HCT116 (cell line): ENCODE data around the gene SH2D1B. TPM values are rescaled to one million over a fixed set of nuclear protein-coding genes. Genes with fewer than 3 reads are reported as not detected.

Source experiments
- ATAC-seq: fragments of 200-7000 bp; cut with Tn5 transposase; 2 replicates; pipeline ENCODE4 v1.9.1; 2020; ENCODE audit warnings: mild to moderate bottlenecking, moderate library complexity
- BruUV-seq: library from RNA; stranded (reverse); fragments of 400-500 nt; replicated peaks from 2 replicates; lab custom pipeline; 2021; lab: Mats Ljungman, UMichigan
- CTCF ChIA-PET: fragments of 300-600 bp; sonication (Branson Sonifier 250); formaldehyde crosslinking; loops from one replicate; lab custom pipeline; 2021; ENCODE audit warnings: antibody characterized with exemption; lab: Charles Lee
- POLR2A ChIA-PET: fragments of 300-600, 350-600 bp; sonication (Branson Sonifier 250); formaldehyde crosslinking; loops from one replicate; lab custom pipeline; 2021; ENCODE audit warnings: antibody characterized with exemption; lab: Charles Lee
- RAD21 ChIA-PET, 2 experiments: fragments of 300-600 bp; sonication (Branson Sonifier 250); formaldehyde crosslinking; loops; one replicate each; lab custom pipeline; 2023; ENCODE audit warnings: low total read pairs in 2 of 2; ENCODE audit not compliant: uncharacterized antibody in 2 of 2, unreplicated experiment in 2 of 2, low non-redundant PET in 1 of 2; lab: Charles Lee
- DNase-seq: peaks from one replicate; pipeline ENCODE4 v3.0.0-alpha.2; 2010; ENCODE audit warnings: low read depth, low spot score
- H2AFZ ChIP-seq: fragments of 200-600 bp; shearing (Covaris generic), sonication (generic); 2 replicates; pipeline ENCODE4 v1.6.1; 2017; ENCODE audit warnings: low read depth, mixed run types, mixed read lengths, antibody characterized with exemption, low read length; ENCODE audit not compliant: poor library complexity, severe bottlenecking
- H3K27ac ChIP-seq: 2 replicates; pipeline ENCODE4 v1.5.1; 2012; ENCODE audit warnings: low read depth, low read length
- H3K27me3 ChIP-seq: fragments of 200-600 bp; sonication (generic); 2 replicates; pipeline ENCODE4 v1.6.1; 2016; ENCODE audit warnings: mixed run types, low read length, mixed read lengths; ENCODE audit not compliant: insufficient read depth
- H3K36me3 ChIP-seq, 2 experiments: fragments of 200-500 bp in 1 of 2; fragments of 200-600 bp in 1 of 2; sonication (Bioruptor generic) in 1 of 2; sonication (generic) in 1 of 2; 2 replicates each; pipeline versions ENCODE4 v1.5.1 to v1.6.1; 2014 to 2016; ENCODE audit warnings: low read length in 2 of 2, inconsistent platforms in 1 of 2, mixed read lengths in 1 of 2, mixed run types in 1 of 2; ENCODE audit not compliant: insufficient read depth in 2 of 2, control insufficient read depth in 1 of 2
- H3K4me1 ChIP-seq, 2 experiments: fragments of 200-600 bp in 1 of 2; sonication (generic) in 1 of 2; 2 replicates each; pipeline versions ENCODE4 v1.5.1 to v1.6.1; 2012 to 2017; ENCODE audit warnings: low read length in 2 of 2, inconsistent platforms in 1 of 2, mild to moderate bottlenecking in 1 of 2, mixed read lengths in 1 of 2, mixed run types in 1 of 2, moderate library complexity in 1 of 2; ENCODE audit not compliant: insufficient read depth in 2 of 2, control insufficient read depth in 1 of 2
- H3K4me2 ChIP-seq: fragments of 200-600 bp; sonication (generic); 2 replicates; pipeline ENCODE4 v1.6.1; 2017; ENCODE audit warnings: mixed run types, low read length, mixed read lengths
- H3K4me3 ChIP-seq, 2 experiments: fragments of 200-600 bp in 1 of 2; sonication (generic) in 1 of 2; replicated peaks in 1 of 2; 2 replicates each; pipeline ENCODE4 v1.5.1; 2011 to 2016; ENCODE audit warnings: low read length in 2 of 2, control low read depth in 1 of 2, low read depth in 1 of 2, mild to moderate bottlenecking in 1 of 2, mixed read lengths in 1 of 2, mixed run types in 1 of 2
- H3K79me2 ChIP-seq: fragments of 200-600 bp; sonication (generic); 2 replicates; pipeline ENCODE4 v1.6.1; 2017; ENCODE audit warnings: mild to moderate bottlenecking, mixed run types, low read length, moderate library complexity, mixed read lengths; ENCODE audit not compliant: insufficient read depth
- H3K9ac ChIP-seq: fragments of 200-600 bp; sonication (generic); 2 replicates; pipeline ENCODE4 v1.6.1; 2016; ENCODE audit warnings: low read length, mixed read lengths
- H3K9me2 ChIP-seq: fragments of 200-600 bp; sonication (generic), shearing (Covaris generic); 2 replicates; pipeline ENCODE4 v1.6.1; 2017; ENCODE audit warnings: mixed run types, mild to moderate bottlenecking, moderate library complexity; ENCODE audit not compliant: insufficient read depth
- H3K9me3 ChIP-seq, 2 experiments: fragments of 200-500 bp in 1 of 2; fragments of 200-600 bp in 1 of 2; sonication (Bioruptor generic) in 1 of 2; sonication (generic) in 1 of 2; 2 replicates each; pipeline ENCODE4 v1.6.1; 2014 to 2017; ENCODE audit warnings: low read length in 2 of 2, mixed read lengths in 2 of 2, inconsistent platforms in 1 of 2, low read depth in 1 of 2, mild to moderate bottlenecking in 1 of 2, mixed run types in 1 of 2, moderate library complexity in 1 of 2; ENCODE audit not compliant: control insufficient read depth in 1 of 2, insufficient read depth in 1 of 2
- H4K20me1 ChIP-seq: fragments of 200-600 bp; sonication (generic), shearing (Covaris generic); 2 replicates; pipeline ENCODE4 v1.6.1; 2017; ENCODE audit warnings: mixed run types, mild to moderate bottlenecking, moderate library complexity; ENCODE audit not compliant: insufficient read depth
- CBX3 ChIP-seq: IDR thresholded peaks from 2 replicates; pipeline ENCODE4 v1.6.1; 2012; ENCODE audit warnings: low read depth
- CEBPB ChIP-seq: IDR thresholded peaks from 2 replicates; pipeline ENCODE4 v1.6.1; 2012; ENCODE audit warnings: low read depth
- EGR1 ChIP-seq: IDR thresholded peaks from 2 replicates; pipeline ENCODE4 v1.6.1; 2012; ENCODE audit warnings: low read depth
- ELF1 ChIP-seq: IDR thresholded peaks from 2 replicates; pipeline ENCODE4 v1.6.1; 2012; ENCODE audit warnings: low read depth, borderline replicate concordance
- EZH2 ChIP-seq: fragments of 200-600 bp; sonication (generic); IDR thresholded peaks from 2 replicates; pipeline ENCODE4 v1.6.1; 2017; ENCODE audit warnings: antibody characterized with exemption, mixed run types
- EZH2phosphoT487 ChIP-seq: fragments of 200-600 bp; IDR thresholded peaks from 2 replicates; pipeline ENCODE4 v1.6.1; 2018; ENCODE audit warnings: antibody characterized with exemption, borderline replicate concordance
- FOSL1 ChIP-seq: IDR thresholded peaks from 2 replicates; pipeline ENCODE4 v1.6.1; 2012; ENCODE audit warnings: low read depth
- JUND ChIP-seq: IDR thresholded peaks from 2 replicates; pipeline ENCODE4 v1.6.1; 2012
- POLR2A ChIP-seq: IDR thresholded peaks from 2 replicates; pipeline ENCODE4 v1.7.0; 2011; ENCODE audit warnings: borderline replicate concordance; ENCODE audit not compliant: insufficient read depth, insufficient read length; ENCODE audit errors: extremely low read depth
- POLR2AphosphoS5 ChIP-seq: IDR thresholded peaks from 2 replicates; pipeline ENCODE4 v1.6.1; 2011; ENCODE audit warnings: mild to moderate bottlenecking, low read depth, low read length, moderate library complexity
- RAD21 ChIP-seq: IDR thresholded peaks from 2 replicates; pipeline ENCODE4 v1.6.1; 2012; ENCODE audit warnings: low read depth, mild to moderate bottlenecking
- SIN3A ChIP-seq: IDR thresholded peaks from 2 replicates; pipeline ENCODE4 v1.6.1; 2012; ENCODE audit warnings: low read depth
- SRF ChIP-seq: IDR thresholded peaks from 2 replicates; pipeline ENCODE4 v1.6.1; 2012; ENCODE audit warnings: low read depth
- YY1 ChIP-seq: IDR thresholded peaks from 2 replicates; pipeline ENCODE4 v1.6.1; 2011; ENCODE audit warnings: low read length, low read depth, moderate library complexity, mild to moderate bottlenecking; ENCODE audit not compliant: insufficient replicate concordance; ENCODE audit errors: extremely low read depth
- ZBTB33 ChIP-seq: IDR thresholded peaks from 2 replicates; pipeline ENCODE4 v1.6.1; 2011; ENCODE audit warnings: mild to moderate bottlenecking, low read length, moderate library complexity; ENCODE audit not compliant: insufficient replicate concordance; ENCODE audit errors: extremely low read depth
- ZFX ChIP-seq: fragments of 450-650 bp; IDR thresholded peaks from 2 replicates; pipeline ENCODE4 v1.6.1; 2017
- ZNF274 ChIP-seq: fragments of 200-500 bp; sonication (Bioruptor generic); IDR thresholded peaks from 2 replicates; pipeline ENCODE4 v1.6.1; 2014; ENCODE audit warnings: mild to moderate bottlenecking, low read depth, low read length, inconsistent platforms
- intact Hi-C: fragments of 100-400 bp; cut with micrococcal nuclease; formaldehyde crosslinking; loops from 2 replicates; pipeline ENCODE4 v1.10.0; 2022
- total RNA-seq: library from RNA; stranded (reverse); gene quantifications from one replicate; pipeline ENCODE4 v1.2.1, GENCODE V29; 2021; ENCODE audit not compliant: unreplicated experiment
- TF ChIP-seq, protein P1 (sequence below): IDR thresholded peaks from 2 replicates; pipeline ENCODE4 v1.6.1; 2012
- TF ChIP-seq, protein P2 (sequence below), 3 experiments: fragments of 200-600 bp in 1 of 3; sonication (generic) in 1 of 3; IDR thresholded peaks in 2 of 3; conservative IDR thresholded peaks in 1 of 3; 2 replicates each; pipeline ENCODE4 v1.5.1; 2012 to 2017; ENCODE audit warnings: low read depth in 2 of 3, low read length in 2 of 3, antibody characterized with exemption in 1 of 3, borderline replicate concordance in 1 of 3, control low read depth in 1 of 3, mild to moderate bottlenecking in 1 of 3, mixed read lengths in 1 of 3, mixed run types in 1 of 3, moderate library complexity in 1 of 3; ENCODE audit not compliant: insufficient read depth in 1 of 3

Gene SH2D1B
- total RNA-seq, 1 experiment from 2014 or later: 0.12 TPM

- no peak overlapping the region for H2AFZ ChIP-seq
- no peak overlapping the region for H3K4me3 ChIP-seq
- H3K9me3 ChIP-seq: no peaks in the 10 kb centered on the region
- no peak overlapping the region for H3K4me2 ChIP-seq
- TF ChIP-seq EGR1 (no peak), ELF1 (no peak), SIN3A (no peak)
- DNase-seq: no peak
- H3K79me2 ChIP-seq: no peaks in the 10 kb centered on the region
- no peaks in the 10 kb centered on the region for H3K9me2 ChIP-seq
- peaks cover 0 to 3% of the 10 kb centered on the region in 2 experiments; a peak in 1 of 4 replicates for H3K36me3 ChIP-seq
- no TSS peak for BruUV-seq
- H3K4me1 ChIP-seq: peaks cover 13 to 32% of the 10 kb centered on the region in 2 experiments
- intact Hi-C loops: no loop called here
- ChIA-PET RAD21 (no interaction called here), POLR2A (no interaction called here), CTCF (no interaction called here)
- H3K27me3 ChIP-seq: no peaks in the 10 kb centered on the region
- H3K27ac ChIP-seq: no peak overlapping the region
- no peak overlapping the region for H3K9ac ChIP-seq
- no peak for ATAC-seq
- H4K20me1 ChIP-seq: no peaks in the 10 kb centered on the region
Observed at GRCh38 chr1:162369571-162369970, 42.4 kb downstream of the SH2D1B start.

GRCh38 chr1:162368451-162368850 lies 43.5 kb downstream of the SH2D1B start:
- Histone ChIP-seq H3K79me2 (no peaks in the 10 kb centered on the region), H3K9ac (no peak overlapping the region), H3K9me2 (no peaks in the 10 kb centered on the region), H3K4me1 (peaks cover 5 to 21% of the 10 kb centered on the region in 2 experiments), H2AFZ (no peak overlapping the region), H3K9me3 (no peaks in the 10 kb centered on the region), H3K27me3 (no peaks in the 10 kb centered on the region), H3K27ac (no peak overlapping the region), H3K36me3 (peaks cover 0 to 3% of the 10 kb centered on the region in 2 experiments; a peak in 1 of 4 replicates), H3K4me2 (no peak overlapping the region), H4K20me1 (no peaks in the 10 kb centered on the region), H3K4me3 (no peak overlapping the region)
- intact Hi-C loops: no loop called here
- CTCF ChIA-PET: interaction anchor here (1.3 kb wide), 1 partner anchor 11 kb away, joined by 5 read pairs; no protein-coding TSS in a partner anchor
- ATAC-seq: no peak
- RAD21 ChIA-PET: no interaction called here
- TF ChIP-seq EZH2phosphoT487 (no peak), CEBPB (no peak), ZFX (no peak), RAD21 (no peak), ZBTB33 (no peak), YY1 (no peak), EZH2 (no peak), FOSL1 (no peak), SRF (no peak), SIN3A (no peak), JUND (no peak), ELF1 (no peak), POLR2AphosphoS5 (no peak), EGR1 (no peak), POLR2A (no peak), ZNF274 (no peak), CBX3 (no peak)
- TF ChIP-seq, protein P1, sequence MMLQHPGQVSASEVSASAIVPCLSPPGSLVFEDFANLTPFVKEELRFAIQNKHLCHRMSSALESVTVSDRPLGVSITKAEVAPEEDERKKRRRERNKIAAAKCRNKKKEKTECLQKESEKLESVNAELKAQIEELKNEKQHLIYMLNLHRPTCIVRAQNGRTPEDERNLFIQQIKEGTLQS: no peak
- TF ChIP-seq, protein P2, sequence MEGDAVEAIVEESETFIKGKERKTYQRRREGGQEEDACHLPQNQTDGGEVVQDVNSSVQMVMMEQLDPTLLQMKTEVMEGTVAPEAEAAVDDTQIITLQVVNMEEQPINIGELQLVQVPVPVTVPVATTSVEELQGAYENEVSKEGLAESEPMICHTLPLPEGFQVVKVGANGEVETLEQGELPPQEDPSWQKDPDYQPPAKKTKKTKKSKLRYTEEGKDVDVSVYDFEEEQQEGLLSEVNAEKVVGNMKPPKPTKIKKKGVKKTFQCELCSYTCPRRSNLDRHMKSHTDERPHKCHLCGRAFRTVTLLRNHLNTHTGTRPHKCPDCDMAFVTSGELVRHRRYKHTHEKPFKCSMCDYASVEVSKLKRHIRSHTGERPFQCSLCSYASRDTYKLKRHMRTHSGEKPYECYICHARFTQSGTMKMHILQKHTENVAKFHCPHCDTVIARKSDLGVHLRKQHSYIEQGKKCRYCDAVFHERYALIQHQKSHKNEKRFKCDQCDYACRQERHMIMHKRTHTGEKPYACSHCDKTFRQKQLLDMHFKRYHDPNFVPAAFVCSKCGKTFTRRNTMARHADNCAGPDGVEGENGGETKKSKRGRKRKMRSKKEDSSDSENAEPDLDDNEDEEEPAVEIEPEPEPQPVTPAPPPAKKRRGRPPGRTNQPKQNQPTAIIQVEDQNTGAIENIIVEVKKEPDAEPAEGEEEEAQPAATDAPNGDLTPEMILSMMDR (IDR thresholded peaks at IDR 0.05 in 2 of 3, conservative IDR thresholded peaks at IDR 0.05 in 1 of 3; ENCODE audit: borderline replicate concordance in 1 of 3, insufficient read depth in 1 of 3, low read depth in 2 of 3, low read length in 2 of 3): no peak
- no peak for DNase-seq
- POLR2A ChIA-PET: no interaction called here
- BruUV-seq: no TSS peak
